A549 (cell line): ENCODE results near the gene TIMD4.

ENCODE experiments used
- CTCF ChIP-seq: fragments of >200 bp; sonication (Bioruptor Twin); formaldehyde crosslinking; IDR thresholded peaks from 3 replicates; pipeline ENCODE4 v1.5.1; 2016
- HDAC2 ChIP-seq: fragments of 200-600 bp; sonication (generic); IDR thresholded peaks from 2 replicates; pipeline ENCODE4 v1.6.1; 2016
- JUN ChIP-seq, 2 experiments: fragments of >200 bp; sonication (Bioruptor Twin); formaldehyde crosslinking; IDR thresholded peaks; 2 replicates in 1 of 2; 3 replicates in 1 of 2; pipeline ENCODE4 v1.6.1; 2016 to 2017
- REST ChIP-seq: fragments of 200-600 bp; sonication (generic); IDR thresholded peaks from 2 replicates; pipeline ENCODE4 v1.6.1; 2016; ENCODE audit warnings: antibody characterized with exemption, mild to moderate bottlenecking, moderate library complexity

- TF ChIP-seq JUN (IDR thresholded peaks at IDR 0.05) (no peak), REST (no peak), CTCF (no peak), HDAC2 (no peak)
Observed at GRCh38 chr5:156956321-156956720, 6.7 kb downstream of the TIMD4 start.
